Right lobe of liver (tissue), 4 donors: ENCODE measurements around the gene SYT9.

Experiments used
- CTCF ChIP-seq, 4 donors: fragments of 200-600 bp in 3 of 4; fragments of 450-650 bp in 1 of 4; IDR thresholded peaks; one replicate each; pipeline versions ENCODE4 v1.5.1 to v1.8.0; 2016 to 2022; ENCODE audit warnings: antibody characterized with exemption in 4 of 4, mild to moderate bottlenecking in 2 of 4
- POLR2A ChIP-seq: fragments of 450-650 bp; IDR thresholded peaks from one replicate; pipeline ENCODE4 v1.6.1; 2017; ENCODE audit warnings: antibody characterized with exemption, mild to moderate bottlenecking
- donor health status: DM: no; HTN: no; CAD: no.
- donor health status: DM: no; HTN: no; CAD: no.
- donor health status: DM: no; HTN: yes; CAD: no.

- TF ChIP-seq CTCF (IDR thresholded peaks at IDR 0.05) (no peak), POLR2A (no peak)
These were observed 222.0 kb downstream of the SYT9 start for GRCh38 chr11:7473717-7474116.
